IMR-90 (cell line): Measurements from ENCODE around the gene WBP1L. TPM values are rescaled to one million over a fixed set of nuclear protein-coding genes. Genes with fewer than 3 reads are reported as not detected.
A peak's percentile ranks its signal among the peaks of the same experiment; 100 is the strongest.

Experiments used
- ATAC-seq: fragments of 200-7000 bp; cut with Tn5 transposase; 2 replicates; pipeline ENCODE4 v1.9.1; 2020; ENCODE audit warnings: low read depth, mild to moderate bottlenecking, moderate library complexity
- BruUV-seq: library from RNA; stranded (reverse); fragments of 400-500 nt; replicated peaks from 2 replicates; lab custom pipeline; 2021; lab: Mats Ljungman, UMichigan
- CTCF ChIA-PET: fragments of 300-600 bp; formaldehyde crosslinking; extraction: SDS; loops from one replicate; lab custom pipeline; 2021; ENCODE audit warnings: antibody characterized with exemption; lab: Yijun Ruan, JAX
- POLR2A ChIA-PET: fragments of 300-600 bp; sonication (Branson Sonifier 250); formaldehyde crosslinking; loops from one replicate; lab custom pipeline; 2022; ENCODE audit warnings: antibody characterized with exemption; ENCODE audit not compliant: unreplicated experiment; lab: Charles Lee
- DNase-seq: peaks from one replicate; pipeline ENCODE4 v3.0.0; 2013
- H2AFZ ChIP-seq: replicated peaks from 2 replicates; pipeline ENCODE3; 2013; ENCODE audit warnings: low read length, mild to moderate bottlenecking; ENCODE audit not compliant: poor library complexity
- H2AK5ac ChIP-seq: 2 replicates; pipeline ENCODE4 v1.6.1; 2013; ENCODE audit warnings: low read depth, low read length, inconsistent platforms
- H2AK9ac ChIP-seq: replicated peaks from 2 replicates; pipeline ENCODE3; 2013; ENCODE audit warnings: mild to moderate bottlenecking, low read depth, low read length, moderate library complexity; ENCODE audit not compliant: poor library complexity
- H2BK120ac ChIP-seq: 2 replicates; pipeline ENCODE4 v1.6.1; 2013; ENCODE audit warnings: low read depth, low read length, inconsistent platforms
- H2BK15ac ChIP-seq: 3 replicates; pipeline ENCODE4 v1.6.1; 2013; ENCODE audit warnings: low read depth, low read length, inconsistent platforms
- H2BK20ac ChIP-seq: 2 replicates; pipeline ENCODE4 v1.6.1; 2013; ENCODE audit warnings: low read depth, mild to moderate bottlenecking, inconsistent platforms, low read length, moderate library complexity
- H2BK5ac ChIP-seq: 2 replicates; pipeline ENCODE4 v1.6.1; 2013; ENCODE audit warnings: mild to moderate bottlenecking, low read depth, low read length, inconsistent platforms; ENCODE audit not compliant: poor library complexity, severe bottlenecking
- H3K14ac ChIP-seq: replicated peaks from 2 replicates; pipeline ENCODE4 v1.6.1; 2013; ENCODE audit warnings: low read depth, low read length, inconsistent platforms
- H3K18ac ChIP-seq: 2 replicates; pipeline ENCODE4 v1.6.1; 2013; ENCODE audit warnings: low read depth, low read length, control low read depth
- H3K23ac ChIP-seq: 2 replicates; pipeline ENCODE4 v1.6.1; 2013; ENCODE audit warnings: low read depth, low read length, inconsistent platforms
- H3K27ac ChIP-seq: 2 replicates; pipeline ENCODE4 v1.5.1; 2013; ENCODE audit warnings: mild to moderate bottlenecking, control low read depth, low read length; ENCODE audit not compliant: insufficient read depth
- H3K27me3 ChIP-seq: 2 replicates; pipeline ENCODE4 v1.6.1; 2013; ENCODE audit warnings: low read length; ENCODE audit not compliant: control insufficient read depth, insufficient read depth
- H3K36me3 ChIP-seq: 2 replicates; pipeline ENCODE4 v1.6.1; 2013; ENCODE audit warnings: low read length, mixed read lengths; ENCODE audit not compliant: control insufficient read depth, insufficient read depth
- H3K4ac ChIP-seq: 2 replicates; pipeline ENCODE4 v1.6.1; 2013; ENCODE audit warnings: low read depth, low read length, inconsistent platforms
- H3K4me1 ChIP-seq: 2 replicates; pipeline ENCODE4 v1.6.1; 2013; ENCODE audit warnings: low read length, mixed read lengths; ENCODE audit not compliant: control insufficient read depth, insufficient read depth
- H3K4me2 ChIP-seq: 2 replicates; pipeline ENCODE4 v1.6.1; 2013; ENCODE audit warnings: low read depth, mild to moderate bottlenecking, control low read depth, low read length, moderate library complexity
- H3K4me3 ChIP-seq: 2 replicates; pipeline ENCODE4 v1.5.1; 2013; ENCODE audit warnings: low read depth, mild to moderate bottlenecking, control low read depth, low read length, moderate library complexity; ENCODE audit not compliant: insufficient read depth
- H3K56ac ChIP-seq: 2 replicates; pipeline ENCODE4 v1.6.1; 2013; ENCODE audit warnings: low read length, inconsistent platforms; ENCODE audit not compliant: insufficient read depth; ENCODE audit errors: extremely low read depth
- H3K79me1 ChIP-seq, 2 experiments: 2 replicates each; pipeline ENCODE4 v1.6.1; 2013; ENCODE audit warnings: low read length in 2 of 2, inconsistent platforms in 1 of 2, low read depth in 1 of 2
- H3K9ac ChIP-seq: 2 replicates; pipeline ENCODE4 v1.6.1; 2013; ENCODE audit warnings: low read depth, low read length, control low read depth
- H3K9me1 ChIP-seq: 2 replicates; pipeline ENCODE4 v1.6.1; 2013; ENCODE audit warnings: low read length, inconsistent platforms; ENCODE audit not compliant: insufficient read depth
- H3K9me3 ChIP-seq: 2 replicates; pipeline ENCODE4 v1.6.1; 2013; ENCODE audit warnings: low read length; ENCODE audit not compliant: control insufficient read depth, insufficient read depth
- H4K20me1 ChIP-seq: 2 replicates; pipeline ENCODE4 v1.6.1; 2013; ENCODE audit warnings: low read length, inconsistent platforms; ENCODE audit not compliant: insufficient read depth
- H4K5ac ChIP-seq: 2 replicates; pipeline ENCODE4 v1.6.1; 2013; ENCODE audit warnings: mild to moderate bottlenecking, low read depth, low read length, control low read depth
- H4K8ac ChIP-seq, 2 experiments: 2 replicates each; pipeline ENCODE4 v1.6.1; 2013; ENCODE audit warnings: low read depth in 2 of 2, low read length in 2 of 2, control low read depth in 1 of 2, inconsistent platforms in 1 of 2
- H4K91ac ChIP-seq: 2 replicates; pipeline ENCODE4 v1.6.1; 2013; ENCODE audit warnings: low read depth, low read length, inconsistent platforms; ENCODE audit not compliant: insufficient read depth
- BHLHE40 ChIP-seq: fragments of 150-350 bp; IDR thresholded peaks from 2 replicates; pipeline ENCODE4 v1.6.1; 2016; ENCODE audit warnings: mild to moderate bottlenecking, low read depth, low read length
- CEBPB ChIP-seq: IDR thresholded peaks from 2 replicates; pipeline ENCODE4 v1.6.1; 2012; ENCODE audit warnings: low read depth, low read length, improper control_type of control experiment
- CHD1 ChIP-seq: IDR thresholded peaks from 2 replicates; pipeline ENCODE4 v1.6.1; 2012; ENCODE audit warnings: low read depth, low read length, improper control_type of control experiment
- CTCF ChIP-seq: conservative IDR thresholded peaks from 2 replicates; pipeline ENCODE4 v1.5.1; 2012; ENCODE audit warnings: mild to moderate bottlenecking, low read depth, low read length, improper control_type of control experiment
- ELK1 ChIP-seq: fragments of 150-350 bp; IDR thresholded peaks from 2 replicates; pipeline ENCODE4 v1.6.1; 2016; ENCODE audit warnings: low read depth, mild to moderate bottlenecking, low read length, moderate library complexity, borderline replicate concordance
- FOS ChIP-seq: fragments of 150-350 bp; IDR thresholded peaks from 2 replicates; pipeline ENCODE4 v1.6.1; 2016; ENCODE audit warnings: low read depth, low read length
- MAFK ChIP-seq: IDR thresholded peaks from 2 replicates; pipeline ENCODE4 v1.6.1; 2012; ENCODE audit warnings: low read depth, low read length, improper control_type of control experiment
- MAZ ChIP-seq: IDR thresholded peaks from 2 replicates; pipeline ENCODE4 v1.6.1; 2012; ENCODE audit warnings: low read depth, mild to moderate bottlenecking, low read length, improper control_type of control experiment, moderate library complexity, borderline replicate concordance
- MXI1 ChIP-seq: IDR thresholded peaks from 2 replicates; pipeline ENCODE4 v1.6.1; 2012; ENCODE audit warnings: low read depth, mild to moderate bottlenecking, low read length, moderate library complexity, borderline replicate concordance
- NFE2L2 ChIP-seq: fragments of 150-350 bp; IDR thresholded peaks from 2 replicates; pipeline ENCODE4 v1.6.1; 2016; ENCODE audit warnings: low read depth, mild to moderate bottlenecking, low read length
- POLR2A ChIP-seq: IDR thresholded peaks from 2 replicates; pipeline ENCODE4 v1.6.1; 2012; ENCODE audit warnings: mild to moderate bottlenecking, low read depth, low read length
- RAD21 ChIP-seq: IDR thresholded peaks from 2 replicates; pipeline ENCODE4 v1.6.1; 2012; ENCODE audit warnings: low read length, improper control_type of control experiment
- RCOR1 ChIP-seq: IDR thresholded peaks from 2 replicates; pipeline ENCODE4 v1.6.1; 2012; ENCODE audit warnings: mild to moderate bottlenecking, low read length, improper control_type of control experiment; ENCODE audit not compliant: insufficient replicate concordance
- RFX5 ChIP-seq: IDR thresholded peaks from 2 replicates; pipeline ENCODE4 v1.8.0; 2012; ENCODE audit warnings: low read depth, mild to moderate bottlenecking, low read length, moderate library complexity
- SMC3 ChIP-seq: fragments of 150-350 bp; IDR thresholded peaks from 2 replicates; pipeline ENCODE4 v1.6.1; 2016; ENCODE audit warnings: low read depth, mild to moderate bottlenecking, antibody characterized with exemption, low read length, moderate library complexity
- USF2 ChIP-seq: fragments of 150-350 bp; IDR thresholded peaks from 2 replicates; pipeline ENCODE4 v1.6.1; 2017; ENCODE audit warnings: mild to moderate bottlenecking, antibody characterized with exemption, low read length, low read depth
- WGBS, 2 experiments: methylation state at CpG; one replicate each; pipeline versions ENCODE4 v1.1.5 to v1.1.7; 2013; ENCODE audit warnings: missing lambda C conversion rate in 2 of 2; ENCODE audit not compliant: insufficient read length in 1 of 2; ENCODE audit errors: extremely low coverage in 2 of 2; 5-methylcytosine and 5-hydroxymethylcytosine counted together
- dilution Hi-C: fragments of 300-500 bp; cut with HindIII; formaldehyde crosslinking; loops from one replicate; pipeline ENCODE4 v1.14.3; 2018; ENCODE audit warnings: low sequenced_read_pairs; ENCODE audit not compliant: unreplicated experiment
- in situ Hi-C: fragments of 300-500 bp; cut with MboI; formaldehyde crosslinking; loops from 3 replicates; pipeline ENCODE4 v1.14.3; 2019; ENCODE audit warnings: low sequenced_read_pairs, inconsistent platforms, mixed read lengths
- intact Hi-C: fragments of 100-400 bp; cut with micrococcal nuclease; formaldehyde crosslinking; loops from 2 replicates; pipeline ENCODE4 v1.10.0; 2022
- polyA plus RNA-seq, 3 experiments: library from polyadenylated mRNA; depleted of rRNA; stranded (reverse); fragments of >200 nt; gene quantifications; 2 replicates each; pipeline ENCODE4 v1.2.3, GENCODE V29; 2012; ENCODE audit warnings: low replicate concordance in 1 of 3
- total RNA-seq: library from RNA; depleted of rRNA; stranded (reverse); fragments of >200 nt; gene quantifications from 2 replicates; pipeline ENCODE4 v1.2.3, GENCODE V29; 2012

Gene WBP1L
- total and polyA plus RNA-seq, 2 of the 4 experiments (the other 2 are of a cell fraction): 20.7 to 31.0 TPM

GRCh38 chr10:102835007-102835482 lies 91.3 kb downstream of the WBP1L start:
- Histone ChIP-seq H3K23ac (no peak overlapping the region), H3K79me1 (no peaks in the 10 kb centered on the region), H2BK120ac (no peak overlapping the region), H3K4me3 (no peak overlapping the region), H3K14ac (no peak overlapping the region), H2AK9ac (peak overlapping the region; percentile 46), H2AK5ac (peak overlapping the region; percentile 91; the same call in 1 of the 2 replicates), H3K4me2 (no peak overlapping the region), H4K20me1 (no peaks in the 10 kb centered on the region), H3K9me3 (peaks cover 8% of the 10 kb centered on the region), H3K27me3 (peaks cover 19% of the 10 kb centered on the region), H3K36me3 (no peaks in the 10 kb centered on the region), H3K56ac (no peak overlapping the region), H4K8ac (no peak overlapping the region), H4K91ac (no peak overlapping the region), H3K9ac (no peak overlapping the region), H3K18ac (no peak overlapping the region), H3K4me1 (no peaks in the 10 kb centered on the region), H2BK20ac (no peak overlapping the region), H3K27ac (no peak overlapping the region), H2AFZ (peak overlapping the region; percentile 5), H2BK5ac (no peak overlapping the region), H4K5ac (no peak overlapping the region), H3K4ac (no peak overlapping the region), H3K9me1 (no peaks in the 10 kb centered on the region), H2BK15ac (0 out of 3 replicates have a peak overlapping the region, but pooled peaks have one; percentile 1)
- DNase-seq: peak; percentile 71
- POLR2A ChIA-PET: no interaction called here
- TF ChIP-seq CTCF (peak; percentile 90), MAZ (peak; percentile 70), NFE2L2 (no peak), RCOR1 (no peak), CEBPB (no peak), POLR2A (no peak), FOS (no peak), CHD1 (no peak), MXI1 (no peak), MAFK (no peak), ELK1 (no peak), RAD21 (peak; percentile 98), RFX5 (no peak), BHLHE40 (no peak), SMC3 (peak; percentile 91), USF2 (no peak)
- peak; percentile 99 for ATAC-seq
- intact Hi-C loops: loop anchor here (1.0 to 10.0 kb wide), 5 partner anchors 66 to 650 kb away; partner anchors contain the start of gene RPEL1
- in situ Hi-C loops: loop anchor here (5.0 kb wide), 1 partner anchor 67 kb away; no protein-coding TSS in a partner anchor
- 65% methylated on average over 11 of the region's 11 CpGs; no CpG with 5 or more reads in 1 of the 2 experiments for WGBS, 2 experiments
- CTCF ChIA-PET: interaction anchor here (0.5 to 1.4 kb wide), 7 partner anchors 8 to 75 kb away, joined by 3 to 14 read pairs (median 3); no protein-coding TSS in a partner anchor
- BruUV-seq: no TSS peak
- dilution Hi-C loops: no loop called here
